ENCODE data around the gene NPAS3.
A peak's percentile ranks its signal among the peaks of the same experiment; 100 is the strongest.

The NPAS3 gene

DNA sequence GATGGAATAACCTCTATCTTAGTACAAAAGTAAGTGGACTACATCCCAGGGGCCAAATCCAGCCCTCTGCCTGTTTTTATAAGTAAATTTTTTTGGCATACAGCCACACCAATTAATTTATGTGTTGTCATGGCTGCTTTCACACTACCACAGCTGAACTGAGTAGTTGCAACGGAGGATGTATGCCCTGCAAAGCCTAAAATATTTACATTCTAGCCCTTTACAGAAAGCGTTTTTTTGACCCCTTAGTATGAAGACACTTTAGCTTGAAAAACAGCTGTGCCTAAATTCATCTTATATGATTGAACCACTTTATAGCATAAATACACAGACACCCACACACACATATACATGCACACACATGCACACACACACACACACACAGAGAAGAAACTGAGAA lies 510.6 kb downstream of the NPAS3 start:
- DNase-seq (ENCODE audit: low spot score) = no peak

- no peak for DNase-seq (ENCODE audit: low spot score)
These were observed 511.2 kb downstream of the NPAS3 start for GRCh38 chr14:33449703-33450395.

- DNase-seq (ENCODE audit: low spot score) = no peak
These were observed 511.7 kb downstream of the NPAS3 start for GRCh38 chr14:33450416-33450815.

DNA sequence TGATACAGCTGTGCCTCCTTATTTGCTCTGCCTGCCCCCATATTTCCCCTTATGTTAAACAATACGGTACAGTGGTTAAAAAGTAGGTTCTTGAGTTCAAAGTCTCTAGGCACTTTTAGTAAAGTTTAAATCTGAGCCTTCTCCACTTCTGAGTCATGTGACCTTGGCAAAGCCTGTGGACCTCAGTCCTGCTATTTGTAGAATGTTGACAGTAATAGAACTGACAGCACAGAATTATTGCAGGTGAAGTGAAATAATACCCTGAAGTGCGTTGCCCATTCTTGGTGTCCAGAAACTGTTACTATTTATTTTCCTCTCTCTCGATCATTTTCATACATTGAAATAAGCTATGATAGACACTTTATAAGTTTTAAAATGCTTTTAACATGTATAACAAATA lies 512.5 kb downstream of the NPAS3 start:
- DNase-seq (ENCODE audit: low spot score) = no peak

- no peak for DNase-seq (ENCODE audit: low spot score)
These were observed 514.3 kb downstream of the NPAS3 start for GRCh38 chr14:33452995-33453394.

GRCh38 chr14:33454022-33454595 lies 515.4 kb downstream of the NPAS3 start:
- DNase-seq (ENCODE audit: low spot score) = no peak

GRCh38 chr14:33454707-33455106 lies 516.0 kb downstream of the NPAS3 start:
- DNase-seq (ENCODE audit: low spot score) = no peak

GRCh38 chr14:33455654-33456345 lies 517.1 kb downstream of the NPAS3 start:
- no peak for DNase-seq (ENCODE audit: low spot score)

- DNase-seq (ENCODE audit: low spot score) = no peak
These were observed 518.3 kb downstream of the NPAS3 start for GRCh38 chr14:33457021-33457420.

GRCh38 chr14:33457617-33458016 lies 518.9 kb downstream of the NPAS3 start:
- DNase-seq (ENCODE audit: low spot score) = no peak

DNA sequence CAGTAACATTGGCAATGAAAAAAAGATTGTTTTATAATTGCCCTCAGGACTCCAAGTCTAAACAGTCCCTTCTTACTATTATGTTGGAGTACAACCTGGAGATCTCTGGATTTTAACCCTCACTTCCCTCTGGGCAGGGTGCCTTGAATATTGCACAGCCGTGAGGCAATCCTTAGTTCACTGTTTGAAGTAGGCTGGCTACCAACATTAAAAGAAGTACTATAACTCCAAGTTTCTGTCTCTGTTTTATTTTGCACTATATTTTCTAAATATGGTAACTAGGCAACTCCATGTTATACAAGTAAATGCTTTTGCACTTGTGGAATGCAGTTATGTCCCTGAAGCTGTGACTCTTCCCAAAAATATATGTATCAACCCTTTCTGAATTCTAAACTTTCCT lies 521.5 kb downstream of the NPAS3 start:
- DNase-seq (ENCODE audit: low spot score) = no peak

GRCh38 chr14:33461036-33461435 lies 522.4 kb downstream of the NPAS3 start:
- DNase-seq (ENCODE audit: low spot score) = no peak

- DNase-seq (ENCODE audit: low spot score) = no peak
These were observed 525.1 kb downstream of the NPAS3 start for GRCh38 chr14:33463731-33464130.

- no peak for DNase-seq (ENCODE audit: low spot score)
These were observed 525.7 kb downstream of the NPAS3 start for GRCh38 chr14:33464254-33464962.

DNA sequence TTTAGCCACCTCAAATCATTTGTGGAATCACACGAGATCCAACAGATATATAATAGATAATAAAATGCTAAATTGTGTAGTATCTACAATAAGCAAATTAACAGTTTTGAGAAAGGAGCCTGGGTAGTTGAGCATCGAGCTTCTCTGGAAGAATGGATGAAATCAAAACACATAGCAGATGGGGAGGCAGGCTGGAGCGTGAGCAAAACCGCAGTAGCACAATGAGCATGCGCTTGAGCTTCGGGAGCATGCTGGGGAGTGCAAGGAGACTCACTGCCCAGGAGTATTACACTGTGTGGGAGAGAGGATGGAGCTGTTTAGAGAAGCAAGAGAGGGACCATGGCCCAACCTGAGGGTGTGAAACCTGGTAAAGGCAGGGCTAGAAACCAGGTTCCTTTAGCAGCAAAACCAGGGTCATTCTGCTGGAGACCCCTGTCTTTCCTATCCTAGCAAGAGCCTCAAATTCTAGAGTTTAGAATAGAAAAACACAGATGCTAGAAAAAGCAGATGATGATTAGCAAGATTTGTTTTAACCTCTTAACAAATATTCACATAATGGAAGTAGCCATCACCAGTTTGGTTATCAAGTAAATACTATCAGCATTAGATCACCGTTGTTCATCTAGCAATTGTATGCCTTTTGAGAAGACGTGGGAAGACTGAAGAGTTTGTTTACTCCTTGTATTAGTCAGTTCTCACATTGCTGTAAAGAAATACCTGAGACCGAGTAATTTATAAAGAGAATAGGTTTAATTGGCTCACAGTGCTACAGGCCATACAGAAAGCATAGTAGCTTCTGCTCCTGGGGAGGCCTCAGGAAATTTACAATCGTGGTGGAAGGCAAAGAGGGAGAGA lies 527.4 kb downstream of the NPAS3 start:
- no peak for DNase-seq (ENCODE audit: low spot score)

- DNase-seq (ENCODE audit: low spot score) = no peak
These were observed 529.3 kb downstream of the NPAS3 start for GRCh38 chr14:33467971-33468370.

GRCh38 chr14:33469898-33470297 lies 531.2 kb downstream of the NPAS3 start:
- DNase-seq (ENCODE audit: low spot score) = no peak

GRCh38 chr14:33471776-33472175 lies 533.1 kb downstream of the NPAS3 start:
- DNase-seq (ENCODE audit: low spot score) = no peak

GRCh38 chr14:33475623-33476022 lies 536.9 kb downstream of the NPAS3 start:
- DNase-seq (ENCODE audit: low spot score) = peak; percentile 65

- no peak for DNase-seq (ENCODE audit: low spot score)
These were observed 539.1 kb downstream of the NPAS3 start for GRCh38 chr14:33477797-33478196.

DNA sequence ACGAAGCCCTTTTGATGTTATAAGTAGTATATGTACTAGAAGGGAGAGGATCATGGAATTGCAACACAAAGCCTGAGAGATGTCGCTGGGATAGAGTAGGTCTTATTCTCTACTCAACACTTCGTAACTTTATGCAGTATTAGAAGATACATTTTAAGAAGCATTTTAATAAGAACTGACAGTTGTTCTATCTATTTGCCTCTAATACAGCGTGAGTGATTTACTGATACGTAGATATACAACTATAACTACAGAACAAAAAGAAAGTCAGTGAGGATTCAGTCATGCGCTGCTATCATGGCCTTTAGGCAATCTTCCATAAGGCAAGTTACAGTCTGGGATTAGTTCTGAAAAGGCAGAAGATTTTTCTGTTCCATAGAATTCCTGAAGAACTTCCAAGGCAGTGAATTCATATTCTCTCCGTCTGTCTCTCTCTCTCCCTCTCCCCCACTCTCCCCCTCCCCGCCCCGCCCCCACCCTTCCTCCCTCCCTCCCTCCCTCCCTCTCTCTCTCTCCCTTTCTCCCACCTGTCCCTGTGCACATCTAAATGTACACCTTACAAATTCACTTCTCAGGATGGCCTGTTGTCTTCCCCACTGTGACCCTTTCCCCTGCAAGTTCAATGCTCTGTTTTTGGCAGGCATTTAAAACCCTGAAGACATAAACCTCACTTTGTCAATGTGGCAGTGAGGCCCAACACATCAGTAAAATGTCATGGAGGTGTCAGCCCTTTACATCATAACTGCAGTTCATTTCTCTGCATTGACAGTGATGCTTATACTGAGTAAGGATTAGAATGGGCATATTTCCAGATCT lies 541.6 kb downstream of the NPAS3 start:
- DNase-seq (ENCODE audit: low spot score) = no peak
